Fibroblast of lung (primary cell): Measurements from ENCODE around the gene FNDC3A. TPM values are rescaled to one million over a fixed set of nuclear protein-coding genes. Genes with fewer than 3 reads are reported as not detected.

ENCODE experiments used
- DNase-seq, 2 donors: peaks; one replicate each; pipeline versions ENCODE4 v3.0.0 to v3.0.0-alpha.2; 2010; ENCODE audit warnings: low read depth in 2 of 2
- H2AFZ ChIP-seq: 2 replicates; pipeline ENCODE4 v1.5.1; 2012; ENCODE audit warnings: low read length, control low read depth, inconsistent platforms
- H3K27ac ChIP-seq: 2 replicates; pipeline ENCODE4 v1.5.1; 2011; ENCODE audit warnings: low read length, control low read depth; ENCODE audit not compliant: insufficient read depth
- H3K27me3 ChIP-seq: 2 replicates; pipeline ENCODE4 v1.5.1; 2011; ENCODE audit warnings: mild to moderate bottlenecking, low read length; ENCODE audit not compliant: control insufficient read depth, insufficient read depth
- H3K36me3 ChIP-seq: 2 replicates; pipeline ENCODE4 v1.5.1; 2011; ENCODE audit warnings: low read length; ENCODE audit not compliant: control insufficient read depth, insufficient read depth
- H3K4me1 ChIP-seq: 2 replicates; pipeline ENCODE4 v1.5.1; 2011; ENCODE audit warnings: low read length; ENCODE audit not compliant: control insufficient read depth, insufficient read depth; ENCODE audit errors: extremely low read depth
- H3K4me2 ChIP-seq: 2 replicates; pipeline ENCODE4 v1.5.1; 2011; ENCODE audit warnings: low read length, control low read depth; ENCODE audit not compliant: insufficient read depth; ENCODE audit errors: extremely low read depth
- H3K4me3 ChIP-seq, 4 experiments: fragments of 200-600 bp in 1 of 4; sonication (generic) in 1 of 4; replicated peaks in 1 of 4; 2 replicates each; pipeline ENCODE4 v1.5.1; 2011 to 2016; ENCODE audit warnings: low read length in 4 of 4, low read depth in 3 of 4, mild to moderate bottlenecking in 3 of 4, control low read depth in 2 of 4, inconsistent platforms in 1 of 4, mixed read lengths in 1 of 4; ENCODE audit not compliant: insufficient read depth in 1 of 4; ENCODE audit errors: control extremely low read depth in 1 of 4
- H3K79me2 ChIP-seq: 2 replicates; pipeline ENCODE4 v1.5.1; 2012; ENCODE audit warnings: mild to moderate bottlenecking, low read length, inconsistent platforms; ENCODE audit not compliant: control insufficient read depth, insufficient read depth
- H3K9ac ChIP-seq: 2 replicates; pipeline ENCODE4 v1.5.1; 2011; ENCODE audit warnings: mild to moderate bottlenecking, low read length, control low read depth; ENCODE audit not compliant: insufficient read depth
- H3K9me3 ChIP-seq: 2 replicates; pipeline ENCODE4 v1.5.1; 2012; ENCODE audit warnings: low read depth, low read length; ENCODE audit not compliant: control insufficient read depth, insufficient read depth
- H4K20me1 ChIP-seq: 2 replicates; pipeline ENCODE4 v1.5.1; 2011; ENCODE audit warnings: low read length; ENCODE audit not compliant: control insufficient read depth, insufficient read depth; ENCODE audit errors: extremely low read depth
- EZH2 ChIP-seq: IDR thresholded peaks from 2 replicates; pipeline ENCODE4 v1.5.1; 2012; ENCODE audit warnings: low read length, control low read depth, mild to moderate bottlenecking; ENCODE audit errors: missing control alignments
- polyA plus RNA-seq, 2 donors: library from polyadenylated mRNA; depleted of rRNA in 1 of 2; stranded (reverse) in 1 of 2; unstranded in 1 of 2; fragments of >200 nt; gene quantifications; 2 replicates each; pipeline ENCODE4 v1.2.1, GENCODE V29; 2011 to 2012; ENCODE audit warnings: missing spikeins in 1 of 2
- total RNA-seq: library from RNA; depleted of rRNA; stranded (reverse); fragments of >200 nt; gene quantifications from 2 replicates; pipeline ENCODE4 v1.2.1, GENCODE V29; 2014
- TF ChIP-seq, protein P1 (sequence below), 2 donors: IDR thresholded peaks in 1 of 2; conservative IDR thresholded peaks in 1 of 2; 1 replicate in 1 of 2; 2 replicates in 1 of 2; pipeline ENCODE4 v1.5.1; 2011 to 2012; ENCODE audit warnings: low read length in 2 of 2, control low read depth in 1 of 2, inconsistent platforms in 1 of 2, low read depth in 1 of 2, mild to moderate bottlenecking in 1 of 2

Gene FNDC3A
- total and polyA plus RNA-seq, 2 donors (not counting 1 experiment from before 2014, with no cell fraction given) = 44.7 to 79.4 TPM

- H3K79me2 ChIP-seq = peaks cover 36% of the 10 kb centered on the region
- no peaks in the 10 kb centered on the region for H3K9me3 ChIP-seq
- H3K36me3 ChIP-seq = no peaks in the 10 kb centered on the region
- H2AFZ ChIP-seq = peak overlapping the region; percentile 86
- peak overlapping the region; percentile 95 for H3K27ac ChIP-seq
- H4K20me1 ChIP-seq = no peaks in the 10 kb centered on the region
- H3K4me1 ChIP-seq = peaks cover 2% of the 10 kb centered on the region
- H3K9ac ChIP-seq = peak overlapping the region; percentile 93
- DNase-seq = peak; percentile 68 to 71
- TF ChIP-seq EZH2 = no peak
- TF ChIP-seq, protein P1, sequence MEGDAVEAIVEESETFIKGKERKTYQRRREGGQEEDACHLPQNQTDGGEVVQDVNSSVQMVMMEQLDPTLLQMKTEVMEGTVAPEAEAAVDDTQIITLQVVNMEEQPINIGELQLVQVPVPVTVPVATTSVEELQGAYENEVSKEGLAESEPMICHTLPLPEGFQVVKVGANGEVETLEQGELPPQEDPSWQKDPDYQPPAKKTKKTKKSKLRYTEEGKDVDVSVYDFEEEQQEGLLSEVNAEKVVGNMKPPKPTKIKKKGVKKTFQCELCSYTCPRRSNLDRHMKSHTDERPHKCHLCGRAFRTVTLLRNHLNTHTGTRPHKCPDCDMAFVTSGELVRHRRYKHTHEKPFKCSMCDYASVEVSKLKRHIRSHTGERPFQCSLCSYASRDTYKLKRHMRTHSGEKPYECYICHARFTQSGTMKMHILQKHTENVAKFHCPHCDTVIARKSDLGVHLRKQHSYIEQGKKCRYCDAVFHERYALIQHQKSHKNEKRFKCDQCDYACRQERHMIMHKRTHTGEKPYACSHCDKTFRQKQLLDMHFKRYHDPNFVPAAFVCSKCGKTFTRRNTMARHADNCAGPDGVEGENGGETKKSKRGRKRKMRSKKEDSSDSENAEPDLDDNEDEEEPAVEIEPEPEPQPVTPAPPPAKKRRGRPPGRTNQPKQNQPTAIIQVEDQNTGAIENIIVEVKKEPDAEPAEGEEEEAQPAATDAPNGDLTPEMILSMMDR (conservative IDR thresholded peaks at IDR 0.05 in 1 of 2, IDR thresholded peaks at IDR 0.05 in 1 of 2; ENCODE audit: low read depth in 1 of 2, low read length in 2 of 2) = peak in 1 of 2 donors; percentile 25
- no peaks in the 10 kb centered on the region for H3K27me3 ChIP-seq
- H3K4me2 ChIP-seq = peak overlapping the region; percentile 85
- H3K4me3 ChIP-seq = peak overlapping the region; percentile 81 to 86 (median 84)
Measured at GRCh38 chr13:48975101-48975855, 434 bp upstream of the FNDC3A start.

- no peaks in the 10 kb centered on the region for H3K27me3 ChIP-seq
- peaks cover 47% of the 10 kb centered on the region for H3K79me2 ChIP-seq
- no peaks in the 10 kb centered on the region for H3K36me3 ChIP-seq
- peak overlapping the region; percentile 95 for H3K27ac ChIP-seq
- peak overlapping the region; percentile 78 for H3K4me2 ChIP-seq
- peak in 1 of 2 donors; percentile 27 for DNase-seq
- no peaks in the 10 kb centered on the region for H4K20me1 ChIP-seq
- H3K9ac ChIP-seq = peak overlapping the region; percentile 76
- H3K4me3 ChIP-seq = peak overlapping the region; percentile 81 to 92 (median 86)
- TF ChIP-seq EZH2 = no peak
- TF ChIP-seq, protein P1 (conservative IDR thresholded peaks at IDR 0.05 in 1 of 2, IDR thresholded peaks at IDR 0.05 in 1 of 2; ENCODE audit: low read depth in 1 of 2, low read length in 2 of 2) = no peak
- H3K4me1 ChIP-seq = peaks cover 2% of the 10 kb centered on the region
- no peaks in the 10 kb centered on the region for H3K9me3 ChIP-seq
- H2AFZ ChIP-seq = peak overlapping the region; percentile 58
Measured at GRCh38 chr13:48976576-48977285, 1.0 kb downstream of the FNDC3A start.

DNA sequence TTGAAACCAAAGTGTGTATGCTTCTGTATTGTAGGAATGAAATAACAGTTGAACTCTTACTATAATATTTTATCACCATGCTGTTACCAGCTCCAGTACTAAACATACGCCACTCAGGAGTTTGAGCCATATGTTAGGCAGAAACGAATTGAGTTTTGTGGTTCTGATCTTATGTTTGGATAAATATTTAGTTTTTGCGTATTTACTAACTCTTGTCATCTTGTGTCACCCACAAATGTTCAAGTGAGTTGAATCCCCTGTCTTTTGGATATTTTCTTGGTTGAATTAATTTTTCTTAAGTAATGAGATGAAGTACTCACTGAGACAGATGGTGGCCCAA lies 1.5 kb downstream of the FNDC3A start:
- Histone ChIP-seq H3K4me3 (peak overlapping the region; percentile 81 to 92 (median 86)), H3K27me3 (no peaks in the 10 kb centered on the region), H3K36me3 (no peaks in the 10 kb centered on the region), H3K4me1 (peaks cover 2% of the 10 kb centered on the region), H2AFZ (no peak overlapping the region), H3K9ac (peak overlapping the region; percentile 76), H3K79me2 (peaks cover 49% of the 10 kb centered on the region), H4K20me1 (no peaks in the 10 kb centered on the region), H3K9me3 (no peaks in the 10 kb centered on the region), H3K27ac (peak overlapping the region; percentile 95), H3K4me2 (peak overlapping the region; percentile 78)
- peak in 1 of 2 donors; percentile 44 for DNase-seq
- TF ChIP-seq, protein P1 (conservative IDR thresholded peaks at IDR 0.05 in 1 of 2, IDR thresholded peaks at IDR 0.05 in 1 of 2; ENCODE audit: low read depth in 1 of 2, low read length in 2 of 2) = no peak
- TF ChIP-seq EZH2 = no peak
